Heart left ventricle (tissue), 16 donors: Measurements from ENCODE around the gene EGLN2. TPM values are rescaled to one million over a fixed set of nuclear protein-coding genes. Genes with fewer than 3 reads are reported as not detected.
A peak's percentile ranks its signal among the peaks of the same experiment; 100 is the strongest.

Source experiments
- ATAC-seq, 4 donors: fragments of 200-7000 bp; cut with Tn5 transposase; one replicate each; pipeline ENCODE4 v1.9.1; 2020 to 2022; ENCODE audit warnings: moderate library complexity in 4 of 4, mild to moderate bottlenecking in 3 of 4, moderate number of reproducible peaks in 1 of 4
- DNase-seq, 5 donors: peaks; one replicate each; pipeline ENCODE4 v3.0.0-alpha.2; 2020
- H3K27ac ChIP-seq, 12 donors: fragments of 200-600 bp; sonication (generic) in 4 of 12; one replicate each; pipeline versions ENCODE4 v1.5.0 to v1.8.0; 2016 to 2022; ENCODE audit warnings: mild to moderate bottlenecking in 2 of 12
- H3K27me3 ChIP-seq, 9 donors: fragments of 200-600 bp; sonication (generic) in 2 of 9; one replicate each; pipeline versions ENCODE4 v1.5.1 to v1.8.0; 2016 to 2022; ENCODE audit warnings: mild to moderate bottlenecking in 3 of 9
- H3K36me3 ChIP-seq, 9 donors: fragments of 200-600 bp; sonication (generic) in 2 of 9; one replicate each; pipeline versions ENCODE4 v1.5.0 to v1.8.0; 2018 to 2022; ENCODE audit warnings: mild to moderate bottlenecking in 2 of 9
- H3K4me1 ChIP-seq, 12 donors: fragments of 200-600 bp; sonication (generic) in 4 of 12; one replicate each; pipeline versions ENCODE4 v1.5.0 to v1.8.0; 2016 to 2022; ENCODE audit warnings: mild to moderate bottlenecking in 3 of 12
- H3K4me3 ChIP-seq, 12 donors: fragments of 200-600 bp; sonication (generic) in 4 of 12; one replicate each; pipeline versions ENCODE4 v1.5.0 to v1.8.0; 2017 to 2022; ENCODE audit warnings: mild to moderate bottlenecking in 9 of 12, moderate library complexity in 4 of 12
- H3K9me3 ChIP-seq, 12 donors: fragments of 200-600 bp; sonication (generic) in 4 of 12; one replicate each; pipeline versions ENCODE4 v1.5.0 to v1.8.0; 2016 to 2022; ENCODE audit warnings: mild to moderate bottlenecking in 1 of 12
- CTCF ChIP-seq, 12 donors: fragments of 200-600 bp; sonication (generic) in 4 of 12; IDR thresholded peaks; one replicate each; pipeline versions ENCODE4 v1.5.0 to v1.8.0; 2018 to 2022; ENCODE audit warnings: antibody characterized with exemption in 12 of 12, mild to moderate bottlenecking in 5 of 12
- POLR2A ChIP-seq, 2 donors: fragments of 450-650 bp; IDR thresholded peaks; one replicate each; pipeline ENCODE4 v1.6.1; 2017; ENCODE audit warnings: antibody characterized with exemption in 2 of 2, mild to moderate bottlenecking in 2 of 2, moderate library complexity in 2 of 2
- WGBS, 4 donors: extraction: QIAGEN DNeasy Blood & Tissue Kit in 2 of 4; methylation state at CpG; one replicate each; pipeline versions ENCODE4 v1.1.5 to v1.1.7; 2013 to 2018; 5-methylcytosine and 5-hydroxymethylcytosine counted together
- intact Hi-C, 10 donors: fragments of 100-400 bp; cut with DNase I; formaldehyde crosslinking; loops; one replicate each; pipeline versions ENCODE4 v1.11.1 to v1.14.2; 2022
- polyA plus RNA-seq, 2 donors: library from polyadenylated mRNA; stranded (reverse); fragments of 200-250 nt; gene quantifications; one replicate each; pipeline ENCODE4 v1.2.3, GENCODE V29; 2013
- total RNA-seq, 9 donors: library from RNA; depleted of rRNA in 2 of 9; stranded (reverse); fragments of >200 nt in 2 of 9; fragmentation: NEBNext Ultra II Directional in 3 of 9; extraction: Animal tissue kit (Norgen Biotek cat#: 25700) in 3 of 9; gene quantifications; one replicate each; pipeline versions ENCODE4 v1.1.0 to v1.2.4, GENCODE V29; 2016 to 2023
- donor health status: ischemic (EF 13 %, LVEDD 7.1; RV severe dilation, severe dysfunction).
- donor health status: healthy with polysubstance abuse.
- donor health status: DM: no; HTN: yes; CAD: no.
- donor health status: DM: no; HTN: no; CAD: no.
- donor health status: ischemic (EF 25% LVEDD 6.9; RV normal size, moderate dysfunction).
- donor health status: ischemic (EF 25% LVEDD 5.7; RV mildly dilated, moderate dysfunction).
- donor health status: healthy.
- donor health status: DM: yes; HTN: yes; CAD: no.
- donor health status: ischemic (EF 35%, LVEDD 5.7; RV mildly dilated, moderate dysfunction).
- donor health status: nonischemic (EF 11% LVEDD 7.7; RV severe dilation, severe dysfunction).
- donor health status: DM: yes; HTN: yes; CAD: no.
- donor health status: PGD.
- donor health status: ischemic (EF 29% LVEDD 5.4; RV normal size, mild dysfunction).
- donor health status: nonischemic (EF 23%, LVEDD 6.1; RV moderate dilation, normal function).

The EGLN2 gene
- total and polyA plus RNA-seq, 11 donors, result 38.1 to 91.8 (median 50.5) TPM

- TF ChIP-seq CTCF (IDR thresholded peaks at IDR 0.05) (no peak), POLR2A (IDR thresholded peaks at IDR 0.05) (no peak)
- Histone ChIP-seq H3K27me3 (no peaks in the 10 kb centered on the region), H3K4me1 (peaks cover 2 to 83% (median 39%) of the 10 kb centered on the region in 12 donors), H3K4me3 (peak overlapping the region in 11 of 12 donors; percentile 38 to 85 (median 71)), H3K9me3 (no peaks in the 10 kb centered on the region), H3K27ac (peak overlapping the region in 3 of 12 donors; percentile 95 to 100 (median 96)), H3K36me3 (peaks cover 0 to 26% (median 16%) of the 10 kb centered on the region in 9 donors)
- intact Hi-C loops, result loop anchor here in 3 of 10 donors (2.0 to 5.0 kb wide), 2 partner anchors 45 to 46 kb away; partner anchors contain the start of gene EGLN2 (in 3 of the 3)
- WGBS, 4 donors, result 84 to 89% (median 87%) methylated on average over 12 of the region's 12 CpGs
- ATAC-seq (no peak), DNase-seq (no peak)
Measured at GRCh38 chr19:40752257-40752781, 46.7 kb upstream of the EGLN2 start.

GRCh38 chr19:40754611-40755247 is 44.3 kb upstream of the EGLN2 start:
- H3K4me3 ChIP-seq, result peak overlapping the region in 1 of 12 donors; percentile 44
- no peak for DNase-seq
- no peak for ATAC-seq
- 83 to 87% (median 86%) methylated on average over 9 of the region's 9 CpGs for WGBS, 4 donors
- intact Hi-C loops, result loop anchor here in 3 of 10 donors (5.0 kb wide), 2 partner anchors 43 to 63 kb away; partner anchors contain the start of gene EGLN2 (in 2 of the 3)
- H3K27ac ChIP-seq, result peak overlapping the region in 1 of 12 donors; percentile 85
- H3K27me3 ChIP-seq, result no peaks in the 10 kb centered on the region
- TF ChIP-seq CTCF (IDR thresholded peaks at IDR 0.05), result no peak
- TF ChIP-seq POLR2A (IDR thresholded peaks at IDR 0.05), result no peak
- H3K9me3 ChIP-seq, result no peaks in the 10 kb centered on the region
- peaks cover 0 to 61% (median 31%) of the 10 kb centered on the region in 12 donors for H3K4me1 ChIP-seq
- peaks cover 0 to 50% (median 40%) of the 10 kb centered on the region in 9 donors for H3K36me3 ChIP-seq

- no peaks in the 10 kb centered on the region for H3K9me3 ChIP-seq
- TF ChIP-seq POLR2A (IDR thresholded peaks at IDR 0.05) (no peak), CTCF (IDR thresholded peaks at IDR 0.05) (no peak)
- intact Hi-C loops, result loop anchor here in 1 of 10 donors (5.0 kb wide), 1 partner anchor 62 kb away; no protein-coding TSS in a partner anchor
- ATAC-seq, result no peak
- WGBS, 4 donors, result 93 to 99% (median 96%) methylated on average over 3 of the region's 3 CpGs
- peak overlapping the region in 1 of 12 donors; percentile 24 for H3K27ac ChIP-seq
- H3K27me3 ChIP-seq, result no peaks in the 10 kb centered on the region
- peaks cover 0 to 55% (median 46%) of the 10 kb centered on the region in 9 donors for H3K36me3 ChIP-seq
- DNase-seq, result no peak
- peak overlapping the region in 1 of 12 donors; percentile 44 for H3K4me3 ChIP-seq
- H3K4me1 ChIP-seq, result peaks cover 0 to 57% (median 29%) of the 10 kb centered on the region in 12 donors
Measured at GRCh38 chr19:40755248-40755624, 43.8 kb upstream of the EGLN2 start.

- no peaks in the 10 kb centered on the region for H3K27me3 ChIP-seq
- ATAC-seq, result no peak
- no peak overlapping the region for H3K4me3 ChIP-seq
- no peak for DNase-seq
- WGBS, 4 donors, result 97 to 99% (median 97%) methylated on average over 6 to 8 of the region's 8 CpGs
- peaks cover 0 to 61% (median 51%) of the 10 kb centered on the region in 9 donors for H3K36me3 ChIP-seq
- TF ChIP-seq CTCF (IDR thresholded peaks at IDR 0.05) (no peak), POLR2A (IDR thresholded peaks at IDR 0.05) (no peak)
- H3K9me3 ChIP-seq, result no peaks in the 10 kb centered on the region
- intact Hi-C loops, result loop anchor here in 1 of 10 donors (5.0 kb wide), 1 partner anchor 62 kb away; no protein-coding TSS in a partner anchor
- peaks cover 0 to 60% (median 29%) of the 10 kb centered on the region in 12 donors for H3K4me1 ChIP-seq
- no peak overlapping the region for H3K27ac ChIP-seq
Measured at GRCh38 chr19:40755791-40756190, 43.2 kb upstream of the EGLN2 start.
